GM13976 (cell line): ENCODE results near the gene LHFPL4.

Experiments used
- DNase-seq: peaks from one replicate; pipeline ENCODE4 v3.0.0; 2012; ENCODE audit warnings: low spot score
- CTCF ChIP-seq: IDR thresholded peaks from 2 replicates; pipeline ENCODE4 v1.5.1; 2012; ENCODE audit warnings: borderline replicate concordance, mild to moderate bottlenecking; ENCODE audit not compliant: insufficient read depth; ENCODE audit errors: extremely low read depth, missing control alignments, control extremely low read depth
- in situ Hi-C: fragments of 300-500 bp; cut with MboI; formaldehyde crosslinking; loops from one replicate; pipeline ENCODE4 v1.12.0; 2022; ENCODE audit warnings: low sequenced_read_pairs, mixed read lengths, inconsistent platforms; ENCODE audit not compliant: unreplicated experiment

Gene LHFPL4

GRCh38 chr3:9512456-9513045 is 41.1 kb downstream of the LHFPL4 start:
- in situ Hi-C loops, result no loop called here
- no peak for DNase-seq
- no peak for TF ChIP-seq CTCF

GRCh38 chr3:9508781-9509180 is 44.8 kb downstream of the LHFPL4 start:
- in situ Hi-C loops, result no loop called here
- no peak for DNase-seq
- TF ChIP-seq CTCF, result no peak

GRCh38 chr3:9507586-9508578 is 45.7 kb downstream of the LHFPL4 start:
- DNase-seq, result no peak
- TF ChIP-seq CTCF, result no peak
- in situ Hi-C loops, result no loop called here

- DNase-seq, result peak; percentile 81
- TF ChIP-seq CTCF, result peak; percentile 84
- in situ Hi-C loops, result no loop called here
Measured at GRCh38 chr3:9503283-9503682, 50.3 kb downstream of the LHFPL4 start.

GRCh38 chr3:9501226-9501625 is 52.4 kb downstream of the LHFPL4 start:
- in situ Hi-C loops, result no loop called here
- no peak for TF ChIP-seq CTCF

GRCh38 chr3:9500108-9501050 is 53.2 kb downstream of the LHFPL4 start:
- peak; percentile 88 for DNase-seq
- in situ Hi-C loops, result no loop called here
- peak; percentile 73 for TF ChIP-seq CTCF

More at GRCh38 chr3:9501226-9501625, 52.4 kb downstream of the LHFPL4 start:
- no peak for DNase-seq
